ENCODE measurements around the gene MADCAM1. TPM values are rescaled to one million over a fixed set of nuclear protein-coding genes. Genes with fewer than 3 reads are reported as not detected.

MADCAM1 gene
- total RNA-seq, 1 donor from 2014 or later = 1.7 TPM

DNA sequence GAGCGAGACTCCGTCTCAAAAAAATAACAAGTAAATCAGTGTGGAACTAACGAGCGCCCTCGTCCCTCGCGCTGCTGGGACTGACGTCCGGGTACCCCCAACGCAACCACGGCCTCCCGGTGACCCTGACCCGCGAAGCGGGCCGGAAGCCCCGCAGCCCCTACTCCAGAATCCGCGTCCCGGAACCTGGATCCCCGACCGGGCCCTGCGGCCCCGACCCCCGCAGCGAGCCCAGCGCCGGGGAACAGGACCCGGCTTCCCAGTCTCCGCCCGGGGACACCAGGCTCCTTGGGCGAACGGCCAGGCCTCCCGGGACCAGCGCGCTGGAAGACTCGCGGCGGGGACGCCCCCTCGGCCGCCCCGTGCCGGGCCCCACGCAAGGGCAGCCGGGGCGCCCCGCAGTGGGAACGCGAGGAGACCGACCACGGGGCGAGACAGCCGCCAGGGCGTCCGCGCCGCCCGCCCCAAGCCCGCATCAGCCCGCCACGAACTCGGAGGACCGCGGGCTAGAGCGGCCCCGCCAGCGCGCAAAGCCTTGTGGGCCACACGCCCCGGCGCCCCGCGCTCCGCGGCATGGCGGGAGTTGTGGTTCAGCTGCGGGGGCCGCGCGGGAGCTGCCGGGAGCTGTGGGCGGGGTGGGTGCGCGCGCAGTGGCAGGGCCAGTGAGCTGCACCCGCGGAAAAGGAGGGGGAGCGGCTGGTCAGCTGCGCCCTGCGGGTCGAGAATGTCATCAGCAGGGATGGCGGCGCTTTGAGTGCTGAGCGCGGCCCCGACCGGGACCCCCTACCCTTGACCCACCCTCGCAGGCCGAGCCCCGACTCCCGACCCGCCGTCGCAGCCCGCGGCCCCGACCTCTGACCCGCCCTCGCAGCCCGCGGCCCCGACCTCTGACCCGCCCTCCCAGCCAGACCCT is 7.5 kb upstream of the MADCAM1 start:
- DNase-seq (ENCODE audit: low spot score) = peak; percentile 97

DNA sequence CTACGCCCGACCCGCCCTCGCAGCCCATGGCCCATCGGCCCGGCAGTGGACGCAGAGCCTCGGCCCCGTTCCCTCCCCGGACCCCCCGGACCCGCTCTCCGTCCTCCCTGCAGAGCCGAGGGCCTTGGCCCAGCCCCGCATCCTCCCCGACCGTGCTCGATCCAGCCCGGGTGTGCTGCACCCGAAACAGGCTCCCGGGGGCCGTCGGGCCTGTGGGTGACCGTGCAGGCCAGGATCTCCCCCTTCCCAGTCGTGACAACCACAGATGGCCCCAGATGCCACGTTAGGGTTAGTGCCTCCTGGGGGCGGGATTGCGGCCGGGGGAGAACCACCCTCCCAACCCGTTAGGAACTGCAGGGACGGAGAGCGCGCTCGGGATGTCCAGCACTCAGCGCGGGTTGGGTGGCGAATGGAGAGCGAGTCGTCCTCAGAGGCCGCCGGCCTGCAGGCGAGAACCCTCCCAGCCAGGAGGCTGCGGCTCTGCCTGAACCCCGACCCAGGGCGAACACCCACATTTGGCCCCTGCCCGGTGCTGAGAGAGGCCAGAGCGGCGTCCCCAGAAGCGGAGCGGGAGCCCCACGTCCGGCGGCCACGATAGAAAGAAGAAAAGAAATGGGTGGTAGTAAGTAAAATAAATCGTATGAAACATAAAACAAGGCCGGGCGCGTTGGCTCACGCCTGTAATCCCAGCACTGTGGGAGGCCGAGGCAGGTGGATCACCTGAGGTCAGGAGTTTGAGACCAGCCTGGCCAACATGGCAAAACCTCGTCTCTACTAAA is 6.7 kb upstream of the MADCAM1 start:
- peak; percentile 66 for DNase-seq (ENCODE audit: low spot score)

DNA sequence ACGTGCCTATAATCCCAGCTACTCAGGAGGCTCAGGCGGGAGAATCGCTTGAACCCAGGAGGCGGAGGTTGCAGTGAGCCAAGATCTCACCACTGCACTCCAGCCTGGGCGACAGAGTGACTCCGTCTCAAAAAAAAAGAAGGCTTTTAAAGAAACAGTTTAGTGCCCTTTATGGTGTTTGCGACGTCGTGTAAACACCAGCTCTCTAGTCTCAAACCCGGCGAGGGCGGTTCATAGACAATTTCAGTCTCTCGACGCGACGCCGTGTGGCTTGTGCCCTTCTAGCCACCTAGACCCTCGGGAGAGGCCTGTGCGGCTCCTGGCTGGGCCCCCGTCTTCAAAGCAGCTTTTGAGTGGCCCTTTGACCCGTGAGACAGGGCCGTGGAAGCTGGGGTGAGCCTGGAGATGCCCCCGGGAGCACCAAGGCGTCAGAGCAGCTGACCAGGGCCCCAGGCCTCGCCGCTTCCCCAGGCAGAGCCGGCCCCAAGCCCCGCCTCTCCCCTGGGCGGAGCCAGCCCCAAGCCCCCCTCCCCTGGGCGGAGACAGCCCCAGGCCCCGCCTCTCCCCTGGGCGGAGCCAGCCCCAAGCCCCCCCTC is 5.0 kb upstream of the MADCAM1 start:
- DNase-seq (ENCODE audit: low spot score) = no peak

DNA sequence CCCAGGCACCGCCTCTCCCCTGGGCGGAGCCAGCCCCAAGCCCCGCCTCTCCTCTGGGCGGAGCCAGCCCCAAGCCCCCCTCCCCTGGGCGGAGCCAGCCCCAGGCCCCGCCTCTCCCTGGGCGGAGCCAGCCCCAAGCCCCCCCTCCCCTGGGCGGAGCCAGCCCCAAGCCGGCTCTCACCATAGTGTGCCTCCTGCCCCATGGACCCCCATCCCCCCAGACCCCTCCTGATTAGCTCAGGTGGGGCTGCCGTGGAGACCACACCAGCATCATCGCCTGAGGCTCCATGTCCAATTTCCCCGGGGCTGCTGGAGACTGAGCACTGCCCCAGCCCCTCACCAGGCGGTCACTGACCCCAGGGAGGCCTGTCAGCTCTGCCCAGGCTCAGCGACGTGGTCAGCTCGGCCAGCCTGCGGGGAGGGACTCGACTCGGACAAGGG is 4.2 kb upstream of the MADCAM1 start:
- DNase-seq (ENCODE audit: low spot score) = no peak

DNA sequence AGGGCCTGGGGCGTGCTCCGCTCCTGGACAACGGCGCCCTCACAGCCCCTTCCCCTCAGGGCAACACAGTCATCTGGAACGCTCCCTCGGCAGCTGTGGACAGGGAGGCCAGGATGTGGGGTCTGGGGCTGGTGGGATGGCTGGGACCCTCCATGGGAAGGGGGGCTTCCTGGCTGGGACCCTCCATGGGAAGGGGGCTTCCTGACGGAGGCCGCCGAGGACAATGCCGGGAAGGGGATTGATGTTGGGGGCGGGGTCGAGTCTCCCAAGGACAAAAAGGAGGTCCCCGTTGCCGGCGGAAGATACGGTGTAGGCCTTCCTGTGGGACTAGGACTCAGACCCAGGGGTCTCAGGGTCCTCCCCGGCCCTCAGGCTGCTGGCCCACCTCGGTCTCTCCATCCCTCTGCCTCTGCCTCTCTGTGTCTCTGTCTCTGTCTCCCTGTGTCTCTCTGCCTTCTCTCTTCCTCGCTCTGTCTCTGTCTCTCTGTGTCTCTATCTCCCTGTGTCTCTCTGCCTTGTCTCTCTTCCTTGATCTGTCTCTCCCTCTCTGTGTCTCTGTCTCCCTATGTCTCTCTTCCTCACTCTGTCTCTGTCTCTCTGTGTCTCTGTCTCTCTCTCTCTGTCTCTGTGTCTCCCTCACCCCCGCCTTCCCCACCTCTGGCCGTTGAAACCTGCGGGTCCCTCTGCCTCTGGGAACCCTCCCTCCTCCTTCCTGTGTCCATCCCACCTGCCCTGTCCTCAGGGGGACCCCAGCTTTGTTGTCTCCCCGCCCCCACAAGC is 2.7 kb upstream of the MADCAM1 start:
- DNase-seq (ENCODE audit: low spot score) = no peak

DNA sequence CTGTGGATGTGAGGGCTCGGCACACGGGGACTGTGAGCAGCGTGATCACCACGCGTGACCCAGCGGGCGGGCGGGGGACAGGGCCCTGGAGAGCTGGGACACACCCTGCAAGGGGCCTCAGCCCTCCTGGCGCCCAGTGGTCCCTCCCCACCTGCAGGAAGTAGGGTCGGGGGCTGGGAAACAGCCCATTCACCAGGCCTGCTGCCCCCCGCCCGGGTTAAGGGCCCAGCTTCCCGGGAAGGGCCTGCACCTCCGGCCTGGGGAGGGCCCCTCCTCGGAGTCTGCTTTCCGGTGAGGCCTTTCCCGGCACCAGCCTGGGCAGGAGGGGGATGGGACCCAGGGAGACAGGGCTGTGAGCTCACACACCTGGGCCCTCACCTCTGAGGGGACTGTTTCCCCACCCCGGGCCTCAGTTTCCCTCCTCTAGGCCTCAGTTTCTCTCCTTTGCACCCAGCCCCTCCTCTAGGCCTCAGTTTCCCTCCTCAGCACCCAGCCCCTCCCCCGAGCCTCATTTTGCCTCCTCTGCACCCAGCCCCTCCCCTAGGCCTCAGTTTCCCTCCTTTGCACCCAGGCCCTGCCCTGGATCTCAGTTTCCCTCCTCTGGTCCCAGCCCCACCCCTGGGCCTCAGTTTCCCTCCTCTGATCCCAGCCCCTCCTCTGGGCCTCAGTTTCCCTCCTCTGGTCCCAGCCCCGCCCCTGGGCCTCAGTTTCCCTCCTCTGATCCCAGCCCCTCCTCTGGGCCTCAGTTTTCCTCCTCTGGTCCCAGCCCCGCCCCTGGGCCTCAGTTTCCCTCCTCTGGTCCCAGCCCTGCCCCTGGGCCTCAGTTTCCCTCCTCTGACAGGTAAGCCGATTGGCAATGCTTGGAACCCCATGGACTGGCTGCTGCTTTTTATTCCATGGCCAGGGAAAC is 1.9 kb upstream of the MADCAM1 start:
- DNase-seq (ENCODE audit: low spot score) = no peak

DNA sequence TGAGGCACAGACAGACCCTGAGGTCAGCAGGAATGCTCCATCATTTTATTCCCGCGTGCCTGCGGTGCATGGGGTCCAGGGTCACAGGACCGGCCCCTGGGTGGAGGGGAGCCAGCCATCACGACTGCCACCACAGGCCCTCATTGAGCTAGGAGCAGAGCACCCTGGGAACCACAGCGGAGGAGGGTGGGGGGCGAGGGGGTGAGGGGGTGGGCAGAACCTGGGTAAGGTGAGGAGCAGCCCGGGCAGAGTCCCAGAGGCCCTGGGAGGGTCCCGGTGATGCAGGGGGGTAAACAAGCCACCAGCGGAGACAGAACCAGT is 1.2 kb upstream of the MADCAM1 start:
- DNase-seq (ENCODE audit: low spot score) = no peak

DNA sequence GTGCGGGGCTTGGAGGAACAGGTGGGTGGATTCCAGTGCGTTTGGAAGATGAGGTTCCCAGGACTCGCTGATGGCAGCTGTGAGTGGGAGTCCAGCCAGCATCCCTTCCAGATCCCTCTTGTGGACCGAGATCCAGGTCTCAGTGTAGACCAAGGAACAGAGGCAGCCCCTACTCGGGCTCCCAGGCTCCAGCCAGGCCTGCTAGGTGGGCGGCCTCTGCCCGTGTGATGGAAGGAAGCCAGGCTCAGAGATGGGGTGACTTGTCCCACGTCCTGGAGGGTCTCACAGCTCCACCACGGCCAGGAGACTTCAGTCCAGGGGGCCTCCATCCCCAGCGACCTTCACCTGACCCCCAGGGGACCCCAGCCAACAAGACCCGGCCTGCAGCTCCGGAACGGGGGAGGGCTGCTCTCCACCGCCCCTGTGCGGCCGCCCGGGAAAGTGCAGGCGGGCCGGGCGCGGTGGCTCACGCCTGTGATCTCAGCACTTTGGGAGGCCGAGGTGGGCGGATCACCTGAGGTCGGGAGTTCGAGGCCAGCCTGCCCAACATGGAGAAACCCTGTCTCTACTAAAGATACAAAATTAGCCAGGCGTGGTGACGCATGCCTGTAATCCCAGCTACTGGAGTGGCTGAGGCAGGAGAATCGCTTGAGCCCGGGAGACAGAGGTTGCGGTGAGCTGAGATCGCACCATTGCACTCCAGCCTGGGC is 729 bp upstream of the MADCAM1 start:
- no peak for DNase-seq (ENCODE audit: low spot score)

DNA sequence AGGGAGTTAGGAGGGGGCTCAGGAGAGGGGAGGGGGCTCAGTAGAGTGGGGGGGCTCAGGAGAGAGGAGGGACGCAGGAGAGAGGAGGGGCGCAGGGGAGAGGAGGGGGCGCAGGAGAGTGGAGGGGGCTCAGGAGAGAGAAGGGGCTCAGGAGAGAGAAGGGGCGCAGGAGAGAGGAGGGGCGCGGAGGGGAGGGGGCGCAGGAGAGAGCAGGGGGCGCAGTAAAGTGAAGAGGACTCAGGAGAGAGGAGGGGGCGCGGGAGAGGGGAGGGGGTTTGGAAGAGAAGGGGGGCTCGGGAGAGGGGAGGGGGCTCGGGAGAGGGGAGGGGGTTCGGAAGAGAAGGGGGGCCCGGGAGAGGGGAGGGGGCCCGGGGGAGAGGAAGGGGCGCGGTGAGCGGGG is 700 bp downstream of the MADCAM1 start:
- DNase-seq (ENCODE audit: low spot score) = no peak

DNA sequence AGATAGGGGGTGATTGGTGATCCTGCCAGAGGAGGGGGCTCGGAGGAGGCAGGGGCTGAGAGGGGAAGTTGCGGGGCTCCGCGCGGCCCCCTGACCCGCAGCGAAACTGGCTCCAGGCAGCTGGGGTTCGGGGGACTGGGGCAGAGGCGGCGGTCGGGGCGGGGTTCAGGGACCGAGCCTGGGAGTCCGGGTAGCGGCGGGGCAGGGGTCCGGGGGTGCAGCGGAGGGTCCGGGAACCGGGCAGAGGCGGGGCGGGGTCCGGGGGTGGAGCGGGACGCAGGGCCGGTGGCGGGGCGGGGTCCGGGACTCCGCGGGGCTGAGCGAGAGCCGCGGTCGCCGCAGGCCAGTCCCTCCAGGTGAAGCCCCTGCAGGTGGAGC is 1.2 kb downstream of the MADCAM1 start:
- no peak for DNase-seq (ENCODE audit: low spot score)

DNA sequence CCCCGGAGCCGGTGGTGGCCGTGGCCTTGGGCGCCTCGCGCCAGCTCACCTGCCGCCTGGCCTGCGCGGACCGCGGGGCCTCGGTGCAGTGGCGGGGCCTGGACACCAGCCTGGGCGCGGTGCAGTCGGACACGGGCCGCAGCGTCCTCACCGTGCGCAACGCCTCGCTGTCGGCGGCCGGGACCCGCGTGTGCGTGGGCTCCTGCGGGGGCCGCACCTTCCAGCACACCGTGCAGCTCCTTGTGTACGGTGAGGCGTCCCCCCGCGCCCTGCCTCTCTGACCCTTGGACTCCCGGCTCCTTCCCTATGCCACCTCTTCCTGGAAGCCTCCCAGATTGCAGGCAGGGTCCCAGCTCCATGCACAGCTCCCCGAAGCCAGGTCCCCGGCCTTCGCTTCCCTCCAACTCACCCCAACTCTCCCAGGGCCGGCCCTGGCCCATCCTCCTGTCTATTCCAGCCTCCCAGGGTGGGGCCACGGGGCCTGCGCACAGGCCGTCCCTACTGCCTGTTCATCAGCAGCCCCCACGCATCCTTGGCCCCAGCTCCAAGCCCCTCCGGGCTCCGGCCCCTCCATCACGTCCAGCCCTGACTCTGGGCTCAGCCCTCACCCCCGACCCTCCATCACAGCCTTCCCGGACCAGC is 1.7 kb downstream of the MADCAM1 start:
- no peak for DNase-seq (ENCODE audit: low spot score)

DNA sequence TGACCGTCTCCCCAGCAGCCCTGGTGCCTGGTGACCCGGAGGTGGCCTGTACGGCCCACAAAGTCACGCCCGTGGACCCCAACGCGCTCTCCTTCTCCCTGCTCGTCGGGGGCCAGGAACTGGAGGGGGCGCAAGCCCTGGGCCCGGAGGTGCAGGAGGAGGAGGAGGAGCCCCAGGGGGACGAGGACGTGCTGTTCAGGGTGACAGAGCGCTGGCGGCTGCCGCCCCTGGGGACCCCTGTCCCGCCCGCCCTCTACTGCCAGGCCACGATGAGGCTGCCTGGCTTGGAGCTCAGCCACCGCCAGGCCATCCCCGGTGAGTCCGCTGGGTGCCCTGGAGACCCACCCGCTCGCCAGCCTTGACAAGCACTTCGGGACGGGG is 2.2 kb downstream of the MADCAM1 start:
- no peak for DNase-seq (ENCODE audit: low spot score)

DNA sequence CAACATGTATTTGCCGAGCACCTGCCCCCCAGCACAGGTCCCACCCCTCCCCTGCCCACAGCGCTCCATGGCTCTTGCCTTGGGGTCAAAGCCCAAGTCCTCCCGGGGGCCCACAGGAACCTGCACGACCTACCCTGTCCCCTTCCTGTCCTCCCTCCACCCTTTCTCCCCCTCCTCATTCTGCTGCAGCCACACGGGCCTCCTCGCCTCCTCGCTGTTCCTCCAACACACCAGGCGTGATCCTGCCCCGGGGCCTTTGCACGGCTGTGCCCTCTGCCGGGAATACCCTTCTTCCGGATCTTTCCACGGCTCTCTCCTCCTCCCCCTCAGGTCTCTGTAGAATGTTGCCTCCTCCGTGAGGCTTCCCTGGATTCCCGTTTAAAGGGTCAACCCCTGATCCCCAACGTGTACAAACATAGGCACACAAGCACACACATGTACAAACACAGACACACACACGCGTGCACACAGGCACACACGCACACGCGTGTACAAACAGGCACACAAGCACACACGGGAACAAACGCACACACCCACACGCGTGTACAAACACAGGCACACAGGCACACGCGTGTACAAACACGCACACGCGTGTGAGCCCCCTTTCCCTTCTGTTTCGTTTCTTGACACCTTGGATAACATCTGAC is 2.8 kb downstream of the MADCAM1 start:
- no peak for DNase-seq (ENCODE audit: low spot score)

DNA sequence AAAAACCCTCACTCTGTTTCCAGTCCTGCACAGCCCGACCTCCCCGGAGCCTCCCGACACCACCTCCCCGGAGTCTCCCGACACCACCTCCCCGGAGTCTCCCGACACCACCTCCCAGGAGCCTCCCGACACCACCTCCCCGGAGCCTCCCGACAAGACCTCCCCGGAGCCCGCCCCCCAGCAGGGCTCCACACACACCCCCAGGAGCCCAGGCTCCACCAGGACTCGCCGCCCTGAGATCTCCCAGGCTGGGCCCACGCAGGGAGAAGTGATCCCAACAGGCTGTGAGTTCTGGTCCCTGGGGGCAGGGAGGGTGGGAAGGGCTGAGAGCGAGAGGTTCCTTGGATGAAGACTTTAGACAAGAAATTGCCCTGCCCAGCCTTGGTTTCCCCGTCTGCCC is 5.4 kb downstream of the MADCAM1 start:
- no peak for DNase-seq (ENCODE audit: low spot score)

DNA sequence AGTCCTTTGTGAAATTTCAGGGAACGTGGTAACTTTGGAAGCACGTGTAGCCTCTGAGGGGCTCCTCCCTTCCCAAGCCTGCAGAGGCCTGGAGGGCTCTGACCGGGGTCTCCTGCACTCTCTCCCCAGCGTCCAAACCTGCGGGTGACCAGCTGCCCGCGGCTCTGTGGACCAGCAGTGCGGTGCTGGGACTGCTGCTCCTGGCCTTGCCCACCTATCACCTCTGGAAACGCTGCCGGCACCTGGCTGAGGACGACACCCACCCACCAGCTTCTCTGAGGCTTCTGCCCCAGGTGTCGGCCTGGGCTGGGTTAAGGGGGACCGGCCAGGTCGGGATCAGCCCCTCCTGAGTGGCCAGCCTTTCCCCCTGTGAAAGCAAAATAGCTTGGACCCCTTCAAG is 8.3 kb downstream of the MADCAM1 start:
- DNase-seq (ENCODE audit: low spot score) = no peak

DNA sequence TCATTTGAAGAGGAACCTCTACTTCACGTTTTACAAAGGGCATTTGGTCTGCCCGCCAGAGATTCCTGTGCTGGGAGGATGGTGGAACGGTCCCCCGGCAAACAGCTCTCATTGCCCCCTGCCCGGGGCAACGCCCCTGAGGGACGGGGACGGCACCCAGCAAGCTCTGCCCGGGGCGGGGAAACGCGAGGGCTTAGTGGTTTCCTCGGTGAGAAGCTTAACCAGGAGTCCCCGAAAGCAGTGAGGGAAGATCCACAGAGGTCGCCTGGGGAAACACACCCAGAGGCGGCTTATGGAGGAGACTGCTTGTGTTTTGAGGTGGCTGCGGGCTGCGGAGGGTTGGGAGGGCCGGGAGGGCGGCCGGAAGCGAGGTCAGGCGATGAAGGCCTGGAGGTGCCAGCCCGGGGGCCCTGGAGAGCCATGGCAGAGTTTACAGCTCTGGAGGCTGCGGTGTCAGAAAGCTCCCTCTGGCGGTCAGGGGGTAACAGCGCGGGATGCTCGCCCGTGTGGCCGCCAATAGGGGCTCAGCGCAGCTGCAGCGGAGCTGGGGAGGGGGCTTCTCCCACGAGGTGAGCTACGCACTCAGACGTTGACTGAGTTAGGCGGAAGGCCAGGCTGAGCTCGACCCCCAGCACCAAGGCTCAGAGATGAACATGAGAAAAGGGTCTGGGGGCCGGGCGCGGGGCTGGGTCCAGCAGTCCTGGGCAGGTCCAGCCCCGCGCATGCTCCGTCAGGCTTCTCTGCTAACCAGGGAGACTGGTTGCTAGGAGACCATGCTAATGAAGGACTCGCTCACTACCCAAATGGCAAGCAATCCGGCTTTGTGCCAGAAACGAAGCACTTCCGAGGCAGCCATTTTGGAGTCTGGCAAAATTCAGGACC is 10.4 kb downstream of the MADCAM1 start:
- DNase-seq (ENCODE audit: low spot score) = peak; percentile 100

DNA sequence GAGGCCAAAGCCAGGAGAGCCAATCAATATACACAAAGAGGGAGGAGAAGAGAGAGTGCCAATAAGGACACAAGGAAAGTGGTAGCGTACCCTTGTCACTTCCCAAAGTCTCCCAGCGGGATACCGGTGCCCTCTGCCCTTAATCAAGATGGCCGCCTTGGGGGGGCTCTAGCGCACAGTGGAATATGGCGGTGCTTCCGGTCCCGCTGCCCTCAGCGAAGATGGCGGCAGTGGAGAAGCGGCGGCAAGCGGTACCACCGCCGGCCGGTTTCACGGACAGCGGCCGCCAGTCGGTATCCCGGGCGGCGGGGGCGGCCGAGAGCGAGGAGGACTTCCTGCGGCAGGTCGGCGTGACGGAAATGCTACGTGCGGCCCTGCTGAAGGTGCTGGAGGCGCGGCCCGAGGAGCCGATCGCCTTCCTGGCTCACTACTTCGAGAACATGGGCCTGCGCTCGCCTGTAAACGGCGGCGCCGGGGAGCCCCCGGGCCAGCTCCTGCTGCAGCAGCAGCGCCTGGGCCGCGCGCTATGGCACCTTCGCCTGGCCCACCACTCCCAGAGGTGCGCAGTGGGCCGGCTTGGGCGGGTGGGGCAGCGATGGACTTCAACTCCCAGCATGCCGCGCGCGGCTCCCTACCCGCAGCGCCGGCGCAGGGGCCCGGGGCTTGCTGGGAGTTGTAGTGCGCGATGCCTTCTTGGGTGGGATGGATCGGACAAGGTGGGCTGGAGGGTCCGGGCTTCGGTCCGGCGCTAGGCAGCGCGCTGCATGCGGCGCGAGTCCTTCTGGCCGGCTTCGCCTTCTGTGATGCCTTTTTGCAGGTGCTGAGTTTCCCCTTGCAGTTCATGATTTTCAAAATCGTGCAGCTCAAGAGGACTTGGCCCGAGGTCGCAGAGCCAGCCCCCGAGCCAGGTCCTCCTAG is 11.3 kb downstream of the MADCAM1 start, which contains the start of gene TPGS1:
TSS of gene TPGS1 (plus strand) at position 212 of the 918 bp plus-strand sequence. CDS start at position 222, 10 bp downstream.
- peak; percentile 85 for DNase-seq (ENCODE audit: low spot score)
